Measurements from ENCODE around the gene POGLUT3. TPM values are rescaled to one million over a fixed set of nuclear protein-coding genes. Genes with fewer than 3 reads are reported as not detected.

POGLUT3 gene
- total and polyA plus RNA-seq, 8 donors, result 5.7 to 43.7 (median 12.7) TPM

Other genes starting within 250 kb of the POGLUT3 start
- gene C11orf65, start 30.9 kb downstream of the POGLUT3 start, total RNA-seq, result 1 to 10 TPM in 1 of 5 donors, not detected in 4; 5.0 TPM
- gene C11orf65, start 30.9 kb downstream of the POGLUT3 start, polyA plus RNA-seq, result 1 to 10 TPM in 1 of 3 donors, under 1 TPM in 1, not detected in 1; 0.33 to 1.1 TPM
- 10 to 100 TPM; 11.6 to 23.7 (median 14.0) TPM for gene EXPH5, start 95.4 kb upstream of the POGLUT3 start, total RNA-seq
- gene EXPH5, start 95.4 kb upstream of the POGLUT3 start, polyA plus RNA-seq, result 1 to 10 TPM in 1 of 3 donors, under 1 TPM in 2; 0.75 to 2.8 (median 0.92) TPM
- gene DDX10, start 166.7 kb upstream of the POGLUT3 start, total RNA-seq, result 10 to 100 TPM; 11.6 to 22.6 (median 16.5) TPM
- gene DDX10, start 166.7 kb upstream of the POGLUT3 start, polyA plus RNA-seq, result 10 to 100 TPM; 13.4 to 20.8 (median 18.8) TPM